Heart left ventricle (tissue), 16 donors: Measurements from ENCODE around the gene SERPINA1. TPM values are rescaled to one million over a fixed set of nuclear protein-coding genes. Genes with fewer than 3 reads are reported as not detected.

Experiments
- ATAC-seq, 4 donors: fragments of 200-7000 bp; cut with Tn5 transposase; one replicate each; pipeline ENCODE4 v1.9.1; 2020 to 2022; ENCODE audit warnings: moderate library complexity in 4 of 4, mild to moderate bottlenecking in 3 of 4, moderate number of reproducible peaks in 1 of 4
- DNase-seq, 5 donors: peaks; one replicate each; pipeline ENCODE4 v3.0.0-alpha.2; 2020
- H3K27ac ChIP-seq, 12 donors: fragments of 200-600 bp; sonication (generic) in 4 of 12; one replicate each; pipeline versions ENCODE4 v1.5.0 to v1.8.0; 2016 to 2022; ENCODE audit warnings: mild to moderate bottlenecking in 2 of 12
- H3K27me3 ChIP-seq, 9 donors: fragments of 200-600 bp; sonication (generic) in 2 of 9; one replicate each; pipeline versions ENCODE4 v1.5.1 to v1.8.0; 2016 to 2022; ENCODE audit warnings: mild to moderate bottlenecking in 3 of 9
- H3K36me3 ChIP-seq, 9 donors: fragments of 200-600 bp; sonication (generic) in 2 of 9; one replicate each; pipeline versions ENCODE4 v1.5.0 to v1.8.0; 2018 to 2022; ENCODE audit warnings: mild to moderate bottlenecking in 2 of 9
- H3K4me1 ChIP-seq, 12 donors: fragments of 200-600 bp; sonication (generic) in 4 of 12; one replicate each; pipeline versions ENCODE4 v1.5.0 to v1.8.0; 2016 to 2022; ENCODE audit warnings: mild to moderate bottlenecking in 3 of 12
- H3K4me3 ChIP-seq, 12 donors: fragments of 200-600 bp; sonication (generic) in 4 of 12; one replicate each; pipeline versions ENCODE4 v1.5.0 to v1.8.0; 2017 to 2022; ENCODE audit warnings: mild to moderate bottlenecking in 9 of 12, moderate library complexity in 4 of 12
- H3K9me3 ChIP-seq, 12 donors: fragments of 200-600 bp; sonication (generic) in 4 of 12; one replicate each; pipeline versions ENCODE4 v1.5.0 to v1.8.0; 2016 to 2022; ENCODE audit warnings: mild to moderate bottlenecking in 1 of 12
- POLR2A ChIP-seq, 2 donors: fragments of 450-650 bp; IDR thresholded peaks; one replicate each; pipeline ENCODE4 v1.6.1; 2017; ENCODE audit warnings: antibody characterized with exemption in 2 of 2, mild to moderate bottlenecking in 2 of 2, moderate library complexity in 2 of 2
- WGBS, 4 donors: extraction: QIAGEN DNeasy Blood & Tissue Kit in 2 of 4; methylation state at CpG; one replicate each; pipeline versions ENCODE4 v1.1.5 to v1.1.7; 2013 to 2018; 5-methylcytosine and 5-hydroxymethylcytosine counted together
- intact Hi-C, 10 donors: fragments of 100-400 bp; cut with DNase I; formaldehyde crosslinking; loops; one replicate each; pipeline versions ENCODE4 v1.11.1 to v1.14.2; 2022
- polyA plus RNA-seq, 2 donors: library from polyadenylated mRNA; stranded (reverse); fragments of 200-250 nt; gene quantifications; one replicate each; pipeline ENCODE4 v1.2.3, GENCODE V29; 2013
- total RNA-seq, 9 donors: library from RNA; depleted of rRNA in 2 of 9; stranded (reverse); fragments of >200 nt in 2 of 9; fragmentation: NEBNext Ultra II Directional in 3 of 9; extraction: Animal tissue kit (Norgen Biotek cat#: 25700) in 3 of 9; gene quantifications; one replicate each; pipeline versions ENCODE4 v1.1.0 to v1.2.4, GENCODE V29; 2016 to 2023
- TF ChIP-seq, protein P1 (sequence below), 12 donors: fragments of 200-600 bp; sonication (generic) in 4 of 12; IDR thresholded peaks; one replicate each; pipeline versions ENCODE4 v1.5.0 to v1.8.0; 2018 to 2022; ENCODE audit warnings: antibody characterized with exemption in 12 of 12, mild to moderate bottlenecking in 5 of 12
- donor health status: ischemic (EF 13 %, LVEDD 7.1; RV severe dilation, severe dysfunction).
- donor health status: healthy with polysubstance abuse.
- donor health status: DM: no; HTN: yes; CAD: no.
- donor health status: DM: no; HTN: no; CAD: no.
- donor health status: ischemic (EF 25% LVEDD 6.9; RV normal size, moderate dysfunction).
- donor health status: ischemic (EF 25% LVEDD 5.7; RV mildly dilated, moderate dysfunction).
- donor health status: healthy.
- donor health status: DM: yes; HTN: yes; CAD: no.
- donor health status: ischemic (EF 35%, LVEDD 5.7; RV mildly dilated, moderate dysfunction).
- donor health status: nonischemic (EF 11% LVEDD 7.7; RV severe dilation, severe dysfunction).
- donor health status: DM: yes; HTN: yes; CAD: no.
- donor health status: PGD.
- donor health status: ischemic (EF 29% LVEDD 5.4; RV normal size, mild dysfunction).
- donor health status: nonischemic (EF 23%, LVEDD 6.1; RV moderate dilation, normal function).

SERPINA1 gene
- total and polyA plus RNA-seq, 11 donors, result 0.99 to 53.4 (median 4.4) TPM

DNA sequence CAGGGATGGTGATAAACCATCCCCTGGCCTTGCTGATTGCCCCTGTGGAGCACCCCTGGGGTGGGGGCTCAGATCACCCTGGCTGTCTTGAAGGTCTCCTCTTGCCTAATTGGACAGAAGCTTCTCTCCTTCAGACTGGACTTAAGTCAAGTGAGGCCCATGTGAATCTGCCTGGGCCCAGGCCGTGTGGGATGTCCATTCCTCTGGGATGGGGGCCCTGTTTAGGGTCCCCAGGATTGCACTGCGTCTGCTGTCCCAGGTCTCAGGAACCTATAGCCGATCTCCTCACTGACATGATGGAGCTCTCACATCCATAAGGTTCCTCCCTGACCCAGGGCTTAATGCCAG, 20.2 kb downstream of the SERPINA1 start:
- DNase-seq (no peak), ATAC-seq (no peak)
- Histone ChIP-seq H3K9me3 (no peaks in the 10 kb centered on the region), H3K4me3 (no peak overlapping the region), H3K4me1 (no peaks in the 10 kb centered on the region), H3K27ac (no peak overlapping the region), H3K36me3 (no peaks in the 10 kb centered on the region), H3K27me3 (peaks cover 0 to 13% (median 0%) of the 10 kb centered on the region in 9 donors)
- WGBS, 4 donors, result 77 to 89% (median 78%) methylated on average over 3 of the region's 3 CpGs; no CpG with 5 or more reads in 1 of the 4 donors
- TF ChIP-seq, protein P1, sequence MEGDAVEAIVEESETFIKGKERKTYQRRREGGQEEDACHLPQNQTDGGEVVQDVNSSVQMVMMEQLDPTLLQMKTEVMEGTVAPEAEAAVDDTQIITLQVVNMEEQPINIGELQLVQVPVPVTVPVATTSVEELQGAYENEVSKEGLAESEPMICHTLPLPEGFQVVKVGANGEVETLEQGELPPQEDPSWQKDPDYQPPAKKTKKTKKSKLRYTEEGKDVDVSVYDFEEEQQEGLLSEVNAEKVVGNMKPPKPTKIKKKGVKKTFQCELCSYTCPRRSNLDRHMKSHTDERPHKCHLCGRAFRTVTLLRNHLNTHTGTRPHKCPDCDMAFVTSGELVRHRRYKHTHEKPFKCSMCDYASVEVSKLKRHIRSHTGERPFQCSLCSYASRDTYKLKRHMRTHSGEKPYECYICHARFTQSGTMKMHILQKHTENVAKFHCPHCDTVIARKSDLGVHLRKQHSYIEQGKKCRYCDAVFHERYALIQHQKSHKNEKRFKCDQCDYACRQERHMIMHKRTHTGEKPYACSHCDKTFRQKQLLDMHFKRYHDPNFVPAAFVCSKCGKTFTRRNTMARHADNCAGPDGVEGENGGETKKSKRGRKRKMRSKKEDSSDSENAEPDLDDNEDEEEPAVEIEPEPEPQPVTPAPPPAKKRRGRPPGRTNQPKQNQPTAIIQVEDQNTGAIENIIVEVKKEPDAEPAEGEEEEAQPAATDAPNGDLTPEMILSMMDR (IDR thresholded peaks at IDR 0.05), result no peak
- TF ChIP-seq POLR2A (IDR thresholded peaks at IDR 0.05), result no peak
- intact Hi-C loops, result no loop called here

DNA sequence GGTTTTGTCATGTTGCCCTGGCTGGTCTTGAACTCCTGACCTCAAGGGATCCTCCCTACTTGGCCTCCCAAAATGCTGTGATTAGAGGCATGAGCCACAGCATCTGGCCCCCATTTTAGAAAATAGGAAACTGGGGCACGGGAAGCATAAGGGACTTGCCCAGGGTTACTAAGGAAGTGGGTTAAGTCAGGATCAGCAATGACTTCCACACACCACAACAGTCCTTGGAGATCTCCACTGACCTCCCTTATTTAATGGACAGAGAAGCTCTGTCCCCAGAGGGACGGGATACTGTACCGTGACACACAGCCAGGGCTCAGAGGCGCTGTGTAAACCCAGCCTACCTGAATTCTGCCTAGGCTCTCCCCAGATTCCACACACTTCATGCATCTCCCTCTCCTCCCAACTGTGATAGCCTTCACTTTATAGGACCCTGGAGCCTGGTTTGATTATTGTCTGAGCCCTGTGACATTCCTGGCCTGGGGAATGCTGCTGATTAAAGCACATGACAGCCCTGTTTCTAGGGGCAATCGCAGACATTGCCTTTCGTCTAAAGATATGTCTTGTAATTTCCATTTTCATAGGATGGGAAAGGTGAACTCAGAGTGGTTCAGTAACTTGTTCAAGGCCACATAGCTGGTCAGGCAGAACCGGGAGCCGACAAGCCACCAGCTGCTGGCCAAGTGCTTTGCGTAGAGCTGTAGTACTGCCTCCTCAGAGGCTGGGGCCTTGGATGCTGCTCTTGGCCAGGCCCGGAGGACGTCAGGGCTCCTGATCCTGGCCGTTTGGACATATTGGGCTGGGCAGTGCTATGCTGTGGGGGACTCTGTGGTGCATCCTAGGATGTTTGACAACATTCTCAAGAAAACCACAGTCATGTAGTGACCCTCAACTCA, 20.8 kb downstream of the SERPINA1 start:
- H3K4me3 ChIP-seq, result no peak overlapping the region
- ATAC-seq (no peak), DNase-seq (no peak)
- H3K27ac ChIP-seq, result no peak overlapping the region
- H3K36me3 ChIP-seq, result no peaks in the 10 kb centered on the region
- peaks cover 0 to 13% (median 0%) of the 10 kb centered on the region in 9 donors for H3K27me3 ChIP-seq
- TF ChIP-seq, protein P1 (IDR thresholded peaks at IDR 0.05), result no peak
- TF ChIP-seq POLR2A (IDR thresholded peaks at IDR 0.05), result no peak
- WGBS, 4 donors, result 72 to 84% (median 75%) methylated on average over 12 of the region's 12 CpGs
- intact Hi-C loops, result no loop called here
- H3K9me3 ChIP-seq, result no peaks in the 10 kb centered on the region
- H3K4me1 ChIP-seq, result no peaks in the 10 kb centered on the region

DNA sequence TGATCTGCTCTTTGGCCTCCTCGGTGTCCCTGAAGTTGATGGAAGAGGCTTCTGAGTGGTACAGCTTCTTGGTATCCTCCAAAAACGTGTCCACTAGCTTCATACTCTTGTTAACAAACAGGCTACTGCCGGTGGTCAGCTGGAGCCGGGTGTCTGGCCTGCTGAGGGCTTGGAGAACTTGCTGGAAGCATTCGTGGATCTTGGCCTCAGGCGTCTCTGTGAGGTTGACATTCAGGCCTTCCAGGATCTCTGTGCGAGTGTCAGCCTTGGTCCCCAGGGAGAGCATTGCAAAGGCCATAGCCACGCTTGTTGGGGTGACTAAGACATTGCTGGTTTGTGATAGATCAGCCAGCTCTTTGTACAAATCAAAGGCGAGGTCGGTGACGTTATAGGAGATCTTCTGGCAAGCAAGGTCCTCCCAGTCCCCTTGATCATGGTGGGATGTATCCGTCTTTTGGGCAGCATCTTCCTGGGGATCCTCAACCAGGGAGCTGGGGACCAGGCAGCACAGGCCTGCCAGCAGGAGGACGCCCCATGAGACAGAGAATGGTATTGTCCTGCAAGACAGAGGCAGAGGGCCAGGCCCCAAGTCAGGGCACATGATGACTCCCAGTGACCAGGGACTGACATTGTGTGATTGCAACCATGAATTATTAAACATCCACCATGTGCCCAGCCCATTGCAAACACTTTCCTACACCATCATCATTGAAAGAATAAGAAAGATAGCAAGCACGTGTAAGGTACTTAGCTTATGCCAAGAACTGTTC, 22.1 kb downstream of the SERPINA1 start, which contains the start of gene SERPINA2:
TSS of gene SERPINA2 (minus strand) at position 553 of the 770 bp plus-strand sequence.
- H3K4me1 ChIP-seq, result no peaks in the 10 kb centered on the region
- no peaks in the 10 kb centered on the region for H3K9me3 ChIP-seq
- intact Hi-C loops, result no loop called here
- no peak for TF ChIP-seq POLR2A (IDR thresholded peaks at IDR 0.05)
- TF ChIP-seq, protein P1 (IDR thresholded peaks at IDR 0.05), result no peak
- H3K4me3 ChIP-seq, result no peak within 1 kb of the TSS
- DNase-seq (no peak), ATAC-seq (no peak)
- no peak within 1 kb of the TSS for H3K27ac ChIP-seq
- H3K27me3 ChIP-seq, result peaks cover 0 to 7% (median 0%) of the 10 kb centered on the region in 9 donors
- 73 to 79% (median 78%) methylated on average over 14 of the region's 14 CpGs for WGBS, 4 donors
- H3K36me3 ChIP-seq, result no peaks in the 10 kb centered on the region

DNA sequence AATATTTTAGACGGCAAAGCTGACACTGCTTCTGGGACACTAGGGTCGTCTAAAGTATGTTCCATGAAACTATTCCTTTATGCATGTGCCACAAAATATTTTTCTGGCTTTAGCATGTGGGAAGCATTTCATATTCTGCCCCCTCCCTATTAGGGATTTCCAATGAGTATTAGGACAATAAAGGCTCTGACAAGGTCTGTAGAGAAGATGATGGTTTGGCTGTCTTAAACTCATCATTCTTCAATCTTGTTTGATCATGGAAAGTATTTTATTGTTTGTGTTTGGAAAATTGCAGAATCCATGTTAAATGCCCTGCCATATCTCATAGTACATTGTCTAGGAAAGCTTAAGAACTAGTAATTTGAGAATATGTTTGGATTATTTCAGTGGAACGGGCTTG, 22.8 kb downstream of the SERPINA1 start:
- no peaks in the 10 kb centered on the region for H3K9me3 ChIP-seq
- 76 to 85% (median 77%) methylated on average over 3 of the region's 3 CpGs for WGBS, 4 donors
- TF ChIP-seq, protein P1 (IDR thresholded peaks at IDR 0.05), result no peak
- no peak for TF ChIP-seq POLR2A (IDR thresholded peaks at IDR 0.05)
- no peaks in the 10 kb centered on the region for H3K36me3 ChIP-seq
- DNase-seq, result no peak
- intact Hi-C loops, result no loop called here
- H3K4me1 ChIP-seq, result no peaks in the 10 kb centered on the region
- peaks cover 0 to 7% (median 0%) of the 10 kb centered on the region in 9 donors for H3K27me3 ChIP-seq
- H3K27ac ChIP-seq, result no peak overlapping the region
- H3K4me3 ChIP-seq, result no peak overlapping the region
- no peak for ATAC-seq
